IPS DF 19.7 (cell line): ENCODE data around the gene IL7R.
"Not testable (repeated sequence)": the region's sequence is repeated elsewhere in the genome, so short reads cannot be mapped to it uniquely, and the experiment has no call there.

Experiments used
- DNase-seq: peaks from one replicate; pipeline ENCODE4 v3.0.0-alpha.2; 2013; ENCODE audit warnings: low read depth, low spot score

Gene IL7R

DNA sequence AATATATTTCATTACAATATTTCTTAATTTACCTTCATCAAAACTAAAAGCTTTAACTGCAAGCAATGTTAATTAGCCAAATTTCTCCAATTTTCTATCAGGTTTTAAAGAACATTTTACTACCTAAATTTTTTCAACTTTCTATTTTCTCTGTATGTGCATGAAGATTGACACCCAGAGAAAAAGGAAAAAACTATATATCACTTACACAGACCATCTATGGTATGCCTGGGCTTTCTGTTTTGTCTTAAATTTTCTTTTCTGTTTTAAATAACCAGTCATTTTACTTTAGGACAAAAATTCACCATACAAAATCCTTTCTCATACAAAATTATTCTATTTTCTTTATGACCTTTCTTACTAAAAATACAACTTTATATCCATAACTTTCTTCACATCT, 13.8 kb upstream of the IL7R start:
- no peak for DNase-seq

DNA sequence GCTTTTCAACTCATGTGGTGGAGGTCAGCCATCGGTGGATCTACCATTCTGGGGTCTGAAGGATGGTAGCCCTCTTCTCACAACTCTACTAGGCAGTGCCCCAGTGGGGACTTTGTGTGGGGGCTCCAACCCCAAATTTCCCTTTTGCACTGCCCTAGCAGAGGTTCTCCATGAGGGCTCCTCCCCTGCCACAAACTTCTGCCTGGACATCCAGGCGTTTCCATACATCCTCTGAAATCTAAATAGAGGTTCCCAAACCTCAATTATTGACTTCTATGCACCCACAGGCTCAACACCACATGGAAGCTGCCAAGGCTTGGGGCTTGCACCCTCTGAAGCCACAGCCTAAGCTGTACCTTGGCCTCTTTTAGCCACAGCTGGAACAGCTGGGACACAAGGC, 11.2 kb upstream of the IL7R start:
- DNase-seq: not testable (repeated sequence)

GRCh38 chr5:35847491-35847890, 9.2 kb upstream of the IL7R start:
- DNase-seq: no peak

DNA sequence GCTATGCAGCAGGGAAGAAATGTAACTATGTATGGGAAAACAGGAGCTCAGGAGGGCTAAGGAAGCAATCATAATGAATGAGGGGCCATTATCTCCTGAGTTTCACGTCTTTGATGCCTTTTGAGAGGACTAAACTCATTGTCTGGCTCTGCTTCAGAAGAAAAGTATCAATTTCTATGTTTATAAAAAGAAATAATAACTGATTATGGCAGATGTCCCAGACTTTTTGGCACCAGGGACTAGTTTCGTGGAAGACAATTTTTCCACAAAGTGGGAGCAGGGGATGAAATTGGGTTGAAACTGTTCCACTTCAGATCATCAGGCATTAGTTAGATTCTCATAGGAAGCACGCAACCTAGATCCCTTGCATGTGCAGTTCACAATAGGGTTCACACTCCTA, 8.7 kb upstream of the IL7R start:
- DNase-seq: no peak

GRCh38 chr5:35849860-35850259, 6.8 kb upstream of the IL7R start:
- DNase-seq: no peak

DNA sequence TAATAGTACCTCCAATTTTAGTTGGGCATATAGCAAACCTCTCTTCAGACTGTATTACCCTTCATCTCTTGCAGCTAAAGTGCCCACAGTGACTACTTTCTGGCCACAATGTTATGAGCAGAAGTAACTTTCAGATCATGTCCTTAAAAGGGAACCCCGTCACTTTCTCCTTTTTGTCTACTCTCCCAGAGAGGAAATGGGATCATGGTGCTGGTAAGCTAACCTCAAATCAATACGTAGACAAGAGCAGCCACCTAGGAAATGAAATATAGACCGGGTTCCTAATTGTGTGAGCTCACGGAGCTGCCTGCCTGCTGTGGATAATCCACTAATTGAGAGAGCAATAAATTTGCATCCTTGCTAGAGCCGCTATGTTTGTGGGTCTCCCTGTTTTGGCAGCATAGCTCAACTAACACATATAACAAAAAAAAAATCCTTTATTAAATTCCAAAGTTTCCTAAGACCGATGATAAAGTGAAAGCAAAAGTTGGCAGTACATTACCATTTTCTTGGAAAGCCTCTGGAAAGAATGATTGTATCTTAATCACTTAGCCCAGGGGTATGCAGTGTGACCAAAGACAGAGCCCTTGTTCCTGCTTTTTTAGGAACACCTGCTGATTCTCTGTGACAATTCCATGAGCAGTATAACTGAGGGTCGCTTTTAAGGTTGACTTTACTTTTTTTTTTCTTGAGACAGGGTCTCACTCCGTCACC, 5.6 kb upstream of the IL7R start:
- no peak for DNase-seq

DNA sequence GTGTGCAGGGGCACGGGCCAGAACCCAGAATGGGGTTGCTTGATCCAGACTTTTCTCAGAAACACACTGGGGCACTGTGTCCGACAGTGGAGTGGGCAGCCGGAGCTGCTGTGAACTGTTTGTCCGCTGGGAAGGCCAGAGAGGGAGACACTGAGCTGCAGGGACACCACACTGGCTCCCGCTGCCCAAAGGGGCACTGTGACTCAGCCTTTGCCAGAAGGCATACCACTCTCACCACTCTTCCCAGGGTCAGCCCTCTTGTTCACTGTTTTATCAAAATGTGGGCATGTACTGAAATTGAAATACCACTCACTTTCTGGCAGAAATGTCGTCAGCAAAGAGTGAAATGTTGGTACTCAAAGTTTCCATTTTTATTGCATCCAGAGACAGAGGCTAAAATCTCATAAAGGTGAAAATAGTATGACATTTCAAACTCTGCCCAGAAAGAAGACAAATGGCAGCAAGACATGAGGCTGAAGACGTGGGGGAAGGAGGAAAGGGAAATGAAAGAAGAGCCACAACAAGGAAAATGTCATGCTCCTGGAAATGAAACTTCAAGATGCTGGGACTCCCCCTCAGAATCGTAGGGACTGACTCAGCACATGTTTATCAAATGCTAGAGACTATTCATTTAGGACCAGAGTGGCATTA, 4.5 kb upstream of the IL7R start:
- DNase-seq: no peak

DNA sequence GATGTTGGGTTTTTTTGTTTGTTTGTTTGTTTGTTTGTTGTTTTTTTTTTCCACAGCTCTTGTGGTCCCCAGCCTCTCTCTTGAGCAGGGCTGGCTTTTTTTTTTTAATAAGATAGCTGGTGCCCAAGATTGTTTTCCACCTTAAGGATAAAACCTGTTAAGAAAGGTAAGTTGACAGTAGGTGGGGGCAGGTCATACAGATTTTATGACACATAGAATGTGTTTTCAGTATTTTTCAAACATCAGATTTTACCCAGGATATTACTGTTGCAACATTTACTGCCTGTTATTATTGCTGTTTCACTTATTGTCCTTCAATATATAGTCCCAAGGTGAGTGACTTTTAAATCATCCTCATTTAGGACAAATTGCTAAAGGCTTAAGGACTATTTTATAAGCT, 3.9 kb upstream of the IL7R start:
- no peak for DNase-seq

GRCh38 chr5:35853631-35854030, 3.1 kb upstream of the IL7R start:
- no peak for DNase-seq

DNA sequence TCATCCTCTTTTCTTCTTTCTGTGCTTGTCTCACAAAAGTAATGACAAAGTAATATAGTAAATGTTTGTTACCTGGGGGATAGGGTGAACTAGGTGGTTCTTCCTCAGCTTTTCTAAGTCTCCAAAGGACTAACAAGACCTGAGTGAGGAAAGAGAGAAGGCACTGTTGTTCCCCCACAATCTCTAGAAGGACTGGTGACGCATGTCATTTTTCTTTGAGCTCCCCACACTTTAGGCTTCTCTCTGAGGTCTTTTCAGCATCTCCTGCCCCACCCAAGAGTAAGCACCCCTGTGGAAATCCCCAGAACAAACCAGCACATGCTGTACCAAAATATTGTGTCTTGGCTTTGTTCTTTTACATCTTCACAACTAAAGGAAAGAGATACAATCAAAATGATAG, 2.4 kb upstream of the IL7R start:
- no peak for DNase-seq

GRCh38 chr5:35855187-35855586, 1.5 kb upstream of the IL7R start:
- DNase-seq: no peak

DNA sequence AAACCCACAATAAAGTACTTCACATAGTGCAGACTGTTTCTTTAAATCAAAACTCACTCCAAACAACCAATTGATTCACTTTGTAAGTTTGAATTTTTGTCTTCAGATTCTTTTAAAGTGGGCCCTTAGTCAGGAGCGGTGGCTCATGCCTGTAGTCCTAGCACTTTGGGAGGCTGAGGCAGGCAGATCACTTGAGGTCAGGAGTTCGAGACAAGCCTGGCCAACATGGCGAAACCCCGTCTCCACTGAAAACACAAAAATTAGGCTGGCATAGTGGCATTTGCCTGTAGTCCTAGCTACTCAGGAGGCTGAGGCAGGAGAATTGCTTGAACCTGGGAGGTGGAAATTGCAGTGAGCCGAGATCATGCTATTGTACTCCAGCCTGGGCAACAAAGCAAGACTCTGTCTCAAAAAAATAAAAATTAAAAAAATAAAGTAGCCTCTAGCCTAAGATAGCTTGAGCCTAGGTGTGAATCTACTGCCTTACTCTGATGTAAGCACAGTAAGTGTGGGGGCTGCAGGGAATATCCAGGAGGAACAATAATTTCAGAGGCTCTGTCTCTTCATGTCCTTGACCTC, 416 bp upstream of the IL7R start:
- not testable (repeated sequence) for DNase-seq

DNA sequence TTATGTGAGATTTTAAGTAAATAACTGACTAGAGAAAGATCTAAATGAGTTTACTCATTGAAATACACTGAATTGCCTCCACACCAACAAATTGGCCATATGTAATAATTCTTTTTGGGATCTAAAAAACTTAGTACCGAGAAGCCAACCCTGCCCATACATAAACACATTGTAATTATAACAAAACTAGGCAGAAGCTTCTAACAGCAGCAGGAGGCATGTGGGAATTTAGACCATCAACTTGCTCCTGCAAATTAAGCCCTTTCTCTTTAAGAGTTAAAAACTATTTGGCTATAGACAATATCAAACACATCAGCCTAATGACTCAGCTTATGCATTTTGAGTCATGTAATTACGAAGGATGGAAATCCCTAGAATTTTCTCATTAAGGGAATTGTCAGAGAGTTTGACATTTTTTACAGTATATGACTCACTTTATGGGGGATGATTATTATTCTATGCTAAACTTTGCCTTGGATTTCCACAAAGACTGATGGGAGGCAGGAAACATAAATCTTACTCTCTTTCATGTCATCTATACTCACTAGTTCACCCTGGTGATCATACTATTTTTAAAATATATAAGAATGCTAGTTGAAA, 1.0 kb downstream of the IL7R start:
- DNase-seq: no peak

DNA sequence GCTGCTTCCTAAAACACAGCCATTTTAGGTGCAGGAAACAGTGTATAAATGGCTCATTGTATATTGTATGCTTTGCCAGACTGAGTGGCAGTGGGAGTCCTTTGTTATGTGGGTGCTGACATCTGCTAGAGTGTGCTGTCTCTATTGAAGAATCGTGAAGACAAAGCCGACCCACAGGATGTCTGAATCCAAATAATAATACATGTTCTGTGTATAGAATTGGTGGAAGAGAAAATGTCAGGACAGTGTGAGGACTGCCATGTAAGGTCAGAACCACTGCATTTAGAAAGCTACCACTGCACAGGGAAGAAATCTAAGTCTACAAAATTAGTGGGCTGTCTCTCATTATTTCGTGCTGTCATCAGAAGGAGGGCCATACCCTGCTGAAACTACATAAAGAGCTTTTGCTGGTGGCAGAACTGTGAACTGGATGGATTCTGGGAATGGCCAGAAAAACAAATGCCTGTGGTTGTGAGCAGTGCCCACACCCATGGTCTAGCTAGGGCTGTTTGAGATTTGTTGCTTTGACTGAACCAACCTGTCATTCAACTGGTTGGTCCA, 2.5 kb downstream of the IL7R start:
- no peak for DNase-seq

- DNase-seq: no peak
These were observed 4.0 kb downstream of the IL7R start for GRCh38 chr5:35860686-35861085.

- no peak for DNase-seq
These were observed 5.0 kb downstream of the IL7R start for GRCh38 chr5:35861718-35862117.

GRCh38 chr5:35862126-35862525, 5.4 kb downstream of the IL7R start:
- no peak for DNase-seq

DNA sequence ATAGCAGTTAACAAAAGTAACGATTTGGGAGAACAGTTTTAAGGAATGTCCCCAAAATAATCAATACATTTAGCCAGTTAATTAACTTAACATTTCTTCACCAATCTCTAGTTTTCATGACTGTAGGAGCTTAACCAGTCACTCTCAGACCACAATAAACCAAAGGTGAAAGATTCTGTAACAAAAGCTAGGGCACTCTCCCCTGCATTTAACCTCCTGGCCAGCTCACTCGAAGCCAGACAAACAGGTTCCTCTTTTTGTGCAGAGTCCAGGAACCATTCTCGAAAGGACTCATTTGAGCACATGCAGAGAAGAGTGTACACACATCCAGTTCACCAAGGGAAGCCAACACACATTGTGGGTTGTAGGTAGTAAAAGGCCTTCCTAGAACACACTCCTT, 6.5 kb downstream of the IL7R start:
- no peak for DNase-seq

DNA sequence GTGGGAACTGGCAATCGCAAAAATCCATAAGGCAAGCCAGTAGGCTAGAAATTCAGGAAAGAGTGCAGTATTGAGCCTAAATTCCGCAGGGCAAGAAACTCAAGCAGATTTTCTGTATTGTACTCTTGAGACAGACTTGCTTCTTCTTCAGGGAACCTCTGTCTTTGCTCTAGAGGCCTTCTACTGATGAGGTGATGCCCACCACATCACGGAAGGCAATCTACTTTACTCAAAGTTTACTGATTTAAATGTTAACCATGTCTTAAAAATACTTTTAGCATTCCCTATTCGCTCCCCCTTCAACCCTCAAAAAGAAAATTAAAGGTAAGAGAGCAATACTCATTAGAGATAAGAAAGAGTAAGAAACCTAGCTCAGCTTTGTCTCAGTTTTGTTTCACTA, 11.3 kb downstream of the IL7R start:
- DNase-seq: no peak

GRCh38 chr5:35869685-35870277, 13.1 kb downstream of the IL7R start:
- DNase-seq: no peak

DNA sequence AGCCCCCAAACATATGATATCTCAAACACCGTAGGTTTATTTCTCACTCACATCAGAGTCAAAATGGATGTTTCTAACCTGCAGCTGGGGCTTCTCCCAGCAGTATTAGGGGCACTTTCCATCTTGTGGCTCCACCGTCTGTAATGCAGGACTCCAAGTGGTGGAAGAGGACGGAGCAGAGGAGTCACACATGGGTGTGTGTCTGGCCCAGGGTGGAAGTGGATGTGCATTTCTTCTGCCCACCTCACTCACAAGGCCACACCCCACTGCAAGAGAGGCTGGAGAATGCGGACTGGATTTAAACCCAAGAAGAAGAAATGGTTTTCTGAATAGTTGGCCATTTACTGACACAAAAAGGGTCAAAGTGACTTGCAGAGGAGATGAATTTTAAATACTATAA, 13.9 kb downstream of the IL7R start:
- DNase-seq: no peak

- DNase-seq: no peak
These were observed 19.8 kb downstream of the IL7R start for GRCh38 chr5:35876454-35876853.
